KMS-11 (cell line): Measurements from ENCODE around the gene ACLY.

Experiments used
- H2AFZ ChIP-seq: fragments of 200-600 bp; sonication (generic); 2 replicates; pipeline ENCODE4 v1.6.1; 2016; ENCODE audit warnings: antibody characterized with exemption, mixed run types, low read depth
- H3K27ac ChIP-seq: fragments of 200-600 bp; sonication (generic); 2 replicates; pipeline ENCODE4 v1.6.1; 2016; ENCODE audit warnings: mild to moderate bottlenecking, mixed run types
- H3K27me3 ChIP-seq: fragments of 200-600 bp; sonication (generic); 2 replicates; pipeline ENCODE4 v1.6.1; 2017; ENCODE audit warnings: mild to moderate bottlenecking, low read depth, mixed run types, moderate library complexity; ENCODE audit not compliant: insufficient read depth
- H3K36me3 ChIP-seq: fragments of 200-600 bp; sonication (generic); 2 replicates; pipeline ENCODE4 v1.6.1; 2017; ENCODE audit warnings: mild to moderate bottlenecking, mixed run types; ENCODE audit not compliant: insufficient read depth
- H3K4me1 ChIP-seq: fragments of 200-600 bp; sonication (generic); 2 replicates; pipeline ENCODE4 v1.6.1; 2016; ENCODE audit warnings: mild to moderate bottlenecking, low read depth, mixed run types; ENCODE audit not compliant: poor library complexity, severe bottlenecking
- H3K4me2 ChIP-seq: fragments of 200-600 bp; sonication (generic); 2 replicates; pipeline ENCODE4 v1.7.0; 2016; ENCODE audit warnings: mild to moderate bottlenecking, mixed run types
- H3K4me3 ChIP-seq: fragments of 200-600 bp; sonication (generic); IDR thresholded peaks from 2 replicates; pipeline ENCODE4 v1.6.1; 2017; ENCODE audit warnings: low read depth, low read length, mixed read lengths; ENCODE audit not compliant: insufficient read depth
- H3K79me2 ChIP-seq: fragments of 200-600 bp; sonication (generic); 2 replicates; pipeline ENCODE4 v1.6.1; 2016; ENCODE audit warnings: low read depth, mixed run types; ENCODE audit not compliant: insufficient read depth
- H3K9ac ChIP-seq: fragments of 200-600 bp; sonication (generic); 2 replicates; pipeline ENCODE4 v1.6.1; 2016; ENCODE audit warnings: mild to moderate bottlenecking, mixed run types
- H4K20me1 ChIP-seq: fragments of 200-600 bp; sonication (generic); 2 replicates; pipeline ENCODE4 v1.6.1; 2016; ENCODE audit warnings: mild to moderate bottlenecking, mixed run types; ENCODE audit not compliant: insufficient read depth
- CTCF ChIP-seq: fragments of 200-600 bp; sonication (generic); conservative IDR thresholded peaks from 2 replicates; pipeline ENCODE4 v1.6.1; 2017; ENCODE audit warnings: low read depth, mild to moderate bottlenecking, antibody characterized with exemption, low read length, moderate library complexity, mixed read lengths

Gene ACLY

DNA sequence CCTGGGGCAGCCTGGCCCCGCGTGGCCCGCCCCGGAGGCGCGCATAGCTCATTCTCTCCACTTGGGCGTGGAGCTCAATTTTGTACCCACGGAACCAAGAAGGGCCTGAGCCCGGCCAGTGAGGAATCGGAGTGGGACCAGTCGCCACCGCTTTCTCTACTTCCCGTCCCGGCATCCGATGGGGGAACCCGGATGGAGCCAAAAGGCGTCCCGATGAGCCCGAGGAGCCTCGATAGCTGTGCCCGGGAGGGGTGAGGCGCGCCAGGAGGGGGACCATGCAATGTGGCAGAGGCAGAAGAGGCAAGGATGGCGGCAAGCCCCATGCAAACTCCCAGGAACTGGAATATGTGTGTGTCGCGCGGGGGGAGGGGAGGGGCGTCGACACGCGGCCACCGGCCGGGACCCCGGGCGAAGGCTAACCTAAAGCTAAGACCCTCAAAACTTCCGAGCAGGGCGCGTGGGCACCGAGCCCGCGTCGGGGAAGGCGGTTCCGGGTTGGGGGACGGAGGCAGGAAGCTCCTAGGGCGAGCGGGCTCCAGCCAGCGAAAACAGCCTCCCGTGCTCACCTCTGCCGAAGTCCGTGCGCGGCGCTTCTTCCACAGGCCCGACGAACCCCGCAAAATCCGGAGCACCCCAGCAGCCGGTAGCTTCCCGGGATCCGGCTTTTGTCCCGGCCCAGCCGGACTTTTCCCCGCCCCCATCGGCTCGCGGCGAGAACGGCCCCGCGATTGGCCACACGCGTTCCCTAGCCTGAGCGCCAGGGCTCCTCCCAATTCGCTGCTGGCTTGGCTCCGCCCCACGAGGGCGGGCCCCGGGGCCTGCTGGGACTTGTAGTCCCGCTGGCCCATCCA is at the start of gene ACLY:
ACLY (minus strand) TSS at position 638 of the 851 bp plus-strand sequence. CDS start 5,078 bp downstream, outside the sequence.
- H3K4me3 ChIP-seq = peak within 1 kb of the TSS; percentile 69
- peak within 1 kb of the TSS; percentile 69 for H3K27ac ChIP-seq
- H3K27me3 ChIP-seq = no peaks in the 10 kb centered on the region
- H2AFZ ChIP-seq = peak within 1 kb of the TSS; percentile 79
- peak within 1 kb of the TSS; percentile 91 for H3K4me2 ChIP-seq
- peaks cover under 1% of the 10 kb centered on the region; the same call in 1 of the 2 replicates for H3K36me3 ChIP-seq
- TF ChIP-seq CTCF = no peak
- peak within 1 kb of the TSS; percentile 84 for H3K9ac ChIP-seq
- H3K79me2 ChIP-seq = peaks cover 54% of the 10 kb centered on the region
- peaks cover 32% of the 10 kb centered on the region for H3K4me1 ChIP-seq
- peaks cover 13% of the 10 kb centered on the region; the same call in 1 of the 2 replicates for H4K20me1 ChIP-seq

DNA sequence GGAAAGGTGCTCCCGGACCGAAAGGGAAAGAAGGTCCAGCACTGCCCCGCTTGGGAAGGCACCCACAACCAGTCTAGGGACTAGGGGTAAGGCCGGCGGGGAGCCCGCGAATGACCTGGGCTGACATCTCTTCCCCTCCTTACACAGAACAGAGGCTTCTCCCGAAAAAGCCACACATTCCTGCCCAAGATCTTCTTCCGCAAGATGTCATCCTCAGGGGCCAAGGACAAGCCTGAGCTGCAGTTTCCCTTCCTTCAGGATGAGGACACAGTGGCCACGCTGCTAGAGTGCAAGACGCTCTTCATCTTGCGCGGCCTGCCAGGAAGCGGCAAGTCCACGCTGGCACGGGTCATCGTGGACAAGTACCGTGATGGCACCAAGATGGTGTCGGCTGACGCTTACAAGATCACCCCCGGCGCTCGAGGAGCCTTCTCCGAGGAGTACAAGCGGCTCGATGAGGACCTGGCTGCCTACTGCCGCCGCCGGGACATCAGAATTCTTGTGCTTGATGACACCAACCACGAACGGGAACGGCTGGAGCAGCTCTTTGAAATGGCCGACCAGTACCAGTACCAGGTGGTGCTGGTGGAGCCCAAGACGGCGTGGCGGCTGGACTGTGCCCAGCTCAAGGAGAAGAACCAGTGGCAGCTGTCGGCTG is 49.3 kb upstream of the ACLY start:
- Histone ChIP-seq H3K36me3 (no peaks in the 10 kb centered on the region; the same call in 1 of the 2 replicates), H3K27ac (no peak overlapping the region), H3K79me2 (peaks cover 16% of the 10 kb centered on the region), H3K27me3 (no peaks in the 10 kb centered on the region), H3K4me1 (peaks cover 17% of the 10 kb centered on the region), H3K4me2 (peak overlapping the region; percentile 73), H3K9ac (no peak overlapping the region), H2AFZ (no peak overlapping the region), H4K20me1 (no peaks in the 10 kb centered on the region), H3K4me3 (no peak overlapping the region)
- TF ChIP-seq CTCF = no peak

GRCh38 chr17:41967141-41967920 is 48.6 kb upstream of the ACLY start:
- TF ChIP-seq CTCF = no peak
- Histone ChIP-seq H3K27me3 (no peaks in the 10 kb centered on the region), H3K4me2 (peak overlapping the region; percentile 73), H3K36me3 (no peaks in the 10 kb centered on the region; the same call in 1 of the 2 replicates), H3K9ac (peak overlapping the region; percentile 83), H3K79me2 (peaks cover 16% of the 10 kb centered on the region), H4K20me1 (no peaks in the 10 kb centered on the region), H3K27ac (peak overlapping the region; percentile 58), H2AFZ (peak overlapping the region; percentile 68), H3K4me3 (no peak overlapping the region), H3K4me1 (peaks cover 24% of the 10 kb centered on the region)

DNA sequence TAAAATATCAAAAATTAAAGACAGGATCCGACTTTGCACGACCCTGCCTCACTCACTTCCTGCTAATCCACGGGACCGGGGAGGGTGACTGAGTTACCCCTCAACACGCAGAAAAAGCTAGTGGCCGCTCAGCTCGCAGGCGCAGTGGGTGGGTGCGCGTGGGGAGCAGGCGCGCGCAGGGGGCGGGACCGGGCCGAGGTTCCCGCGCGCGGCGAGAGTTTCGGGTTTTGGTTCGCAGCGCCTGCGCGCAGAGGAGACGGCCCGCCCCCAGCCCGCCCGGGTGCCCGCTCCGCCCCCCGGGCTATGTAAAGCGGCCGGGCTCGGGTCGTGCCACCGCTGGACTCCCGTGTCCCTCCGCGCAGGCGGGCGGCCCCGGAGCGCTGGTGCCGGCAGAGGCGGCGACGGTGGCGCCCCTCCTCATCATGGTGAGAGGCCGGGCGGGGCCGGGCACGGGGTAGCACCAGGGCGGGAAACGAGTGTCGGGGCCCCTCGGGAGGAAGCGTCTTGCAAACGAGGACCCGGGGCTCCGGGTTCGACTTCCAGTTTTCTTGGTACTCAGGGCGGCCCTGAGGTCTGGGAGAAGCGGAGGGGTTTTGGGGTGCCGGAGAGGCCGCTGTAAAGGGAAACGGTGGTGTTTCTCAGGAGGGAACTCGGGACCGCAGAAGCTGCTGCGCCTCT is 47.9 kb upstream of the ACLY start, which contains the start of gene CNP:
CNP (plus strand) TSS at position 333 of the 678 bp plus-strand sequence; CDS start at position 423, 90 bp downstream.
- Histone ChIP-seq H3K79me2 (peaks cover 16% of the 10 kb centered on the region), H3K27ac (peak within 1 kb of the TSS; percentile 58), H4K20me1 (no peaks in the 10 kb centered on the region), H2AFZ (peak within 1 kb of the TSS; percentile 68), H3K4me3 (no peak within 1 kb of the TSS), H3K4me2 (peak within 1 kb of the TSS; percentile 95), H3K27me3 (no peaks in the 10 kb centered on the region), H3K4me1 (peaks cover 31% of the 10 kb centered on the region), H3K36me3 (no peaks in the 10 kb centered on the region; the same call in 1 of the 2 replicates), H3K9ac (peak within 1 kb of the TSS; percentile 83)
- TF ChIP-seq CTCF = no peak
